Activated CD4-positive, alpha-beta T cell treated with anti-CD3 and anti-CD28 coated beads for 1 hour (primary cell): Measurements from ENCODE around the gene CHERP.

Experiments
- DNase-seq: peaks from one replicate; pipeline ENCODE4 v3.0.0-alpha.2; 2020

The CHERP gene

GRCh38 chr19:16541526-16542044 lies 652 bp downstream of the CHERP start:
- no peak for DNase-seq

GRCh38 chr19:16540948-16541347 lies 1.3 kb downstream of the CHERP start:
- no peak for DNase-seq

GRCh38 chr19:16537111-16537510 lies 5.1 kb downstream of the CHERP start:
- no peak for DNase-seq

GRCh38 chr19:16536130-16536529 lies 6.1 kb downstream of the CHERP start:
- no peak for DNase-seq

DNA sequence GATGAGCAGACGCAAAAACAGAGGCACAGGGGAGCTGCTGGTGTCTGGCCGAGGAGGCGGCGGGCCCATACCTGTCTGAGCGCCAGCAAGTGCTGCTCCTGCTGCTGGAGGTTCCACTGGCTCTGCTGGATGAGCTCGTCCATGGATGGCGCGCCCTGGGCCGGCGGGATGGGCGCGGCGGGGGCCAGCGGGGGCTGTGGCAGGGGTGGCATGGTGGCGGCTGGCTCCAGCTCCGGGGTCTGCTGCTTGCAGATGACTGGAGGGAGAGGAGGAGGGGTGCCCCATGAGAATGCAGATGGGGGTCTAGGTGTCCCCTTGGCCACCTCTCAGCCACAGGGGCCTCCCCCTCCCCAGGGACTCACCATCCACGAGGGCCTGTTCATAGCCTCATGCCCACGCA lies 6.9 kb downstream of the CHERP start:
- DNase-seq = no peak

DNA sequence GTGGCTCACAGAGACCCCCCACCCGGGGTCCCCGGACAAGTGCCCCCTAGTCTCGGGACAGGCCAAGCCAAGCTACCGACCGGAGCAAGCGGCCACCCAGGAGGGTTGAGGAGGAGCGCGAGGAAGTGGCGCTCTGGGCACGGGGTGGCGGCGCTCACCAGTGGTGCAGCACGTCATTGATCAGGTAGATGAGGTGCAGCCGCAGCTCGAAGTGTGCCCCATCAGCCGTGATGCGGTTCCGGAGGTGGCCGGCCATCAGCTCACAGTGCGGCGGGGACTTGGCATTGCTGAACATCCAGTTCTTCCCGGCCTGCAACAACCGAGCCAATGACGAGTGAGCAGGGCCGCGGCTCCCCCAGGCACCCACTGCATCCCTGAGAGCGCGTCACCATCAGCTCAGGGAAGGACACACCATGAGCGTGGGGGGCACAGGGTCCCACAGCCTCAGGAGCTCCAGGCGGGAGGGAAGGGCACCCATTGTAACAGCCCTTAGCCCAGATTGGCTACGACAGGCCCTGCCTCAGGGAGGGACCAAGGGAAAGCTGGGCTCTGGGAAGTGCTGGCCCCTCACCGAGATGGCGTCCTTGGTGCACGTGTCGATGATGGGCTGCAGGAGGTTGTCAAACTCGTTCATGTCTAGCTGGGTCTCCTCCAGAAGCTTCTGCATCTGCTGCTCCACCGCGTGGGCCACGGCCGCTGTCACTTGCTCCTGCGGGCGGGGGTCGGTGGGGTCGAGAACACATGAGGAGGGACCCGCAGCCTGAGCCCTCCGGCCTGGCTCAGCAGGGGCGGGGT lies 9.6 kb downstream of the CHERP start:
- DNase-seq = no peak

DNA sequence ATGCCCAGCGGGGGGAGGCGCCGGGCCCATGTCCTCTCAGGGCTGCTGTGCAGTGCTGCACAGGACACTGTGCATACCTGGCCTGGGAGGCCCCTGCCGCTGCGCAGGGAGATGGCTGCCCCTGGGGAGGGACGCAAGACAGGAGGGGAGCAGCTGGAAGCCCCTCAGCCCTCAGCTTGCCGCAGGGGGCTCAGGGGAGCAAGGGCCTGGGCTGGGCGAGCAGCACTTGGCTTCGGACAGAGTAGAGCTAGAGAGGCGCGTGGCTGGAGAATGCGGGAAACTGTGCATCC lies 10.9 kb downstream of the CHERP start:
- no peak for DNase-seq

DNA sequence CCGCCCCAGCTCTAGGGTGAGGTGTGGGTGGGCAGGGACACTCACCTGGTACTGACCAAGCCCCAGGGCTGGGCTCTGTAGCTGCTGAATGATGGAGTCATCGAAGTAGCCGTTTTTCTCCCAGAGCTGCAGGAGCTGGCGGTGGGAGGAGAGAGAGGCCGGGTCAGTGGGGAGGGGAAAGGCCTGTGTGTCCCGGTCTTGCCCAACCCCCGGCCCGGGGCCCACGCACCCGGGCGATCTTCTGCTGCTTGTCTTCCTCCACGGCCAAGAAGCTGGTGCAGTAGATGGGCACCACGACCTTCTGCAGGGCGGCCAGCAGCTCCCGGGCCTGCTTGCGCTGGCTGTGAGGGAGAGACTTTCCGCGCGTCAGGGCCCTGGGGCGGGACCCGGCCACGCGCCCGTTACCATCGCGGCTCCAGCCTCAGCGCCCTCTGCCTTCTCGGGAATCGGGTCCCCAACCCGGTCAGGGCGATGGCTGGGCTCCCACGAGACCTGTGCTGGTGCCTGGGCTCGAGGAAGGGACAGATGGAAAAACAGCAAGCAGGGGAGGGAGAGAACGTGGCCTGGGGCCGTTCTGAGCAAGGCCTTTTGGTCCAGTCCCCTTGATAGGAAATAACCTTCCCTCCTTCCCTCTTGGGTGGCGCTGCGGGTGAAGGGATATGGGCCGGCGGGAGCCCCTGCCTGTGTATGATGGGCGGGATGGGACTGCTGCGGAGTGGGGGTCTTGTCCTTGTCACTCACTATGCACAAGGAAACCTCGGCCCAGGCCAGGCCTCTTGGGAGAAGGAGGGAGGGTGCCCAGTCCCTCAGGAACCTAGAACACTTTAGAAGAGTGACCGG lies 11.5 kb downstream of the CHERP start:
- no peak for DNase-seq

DNA sequence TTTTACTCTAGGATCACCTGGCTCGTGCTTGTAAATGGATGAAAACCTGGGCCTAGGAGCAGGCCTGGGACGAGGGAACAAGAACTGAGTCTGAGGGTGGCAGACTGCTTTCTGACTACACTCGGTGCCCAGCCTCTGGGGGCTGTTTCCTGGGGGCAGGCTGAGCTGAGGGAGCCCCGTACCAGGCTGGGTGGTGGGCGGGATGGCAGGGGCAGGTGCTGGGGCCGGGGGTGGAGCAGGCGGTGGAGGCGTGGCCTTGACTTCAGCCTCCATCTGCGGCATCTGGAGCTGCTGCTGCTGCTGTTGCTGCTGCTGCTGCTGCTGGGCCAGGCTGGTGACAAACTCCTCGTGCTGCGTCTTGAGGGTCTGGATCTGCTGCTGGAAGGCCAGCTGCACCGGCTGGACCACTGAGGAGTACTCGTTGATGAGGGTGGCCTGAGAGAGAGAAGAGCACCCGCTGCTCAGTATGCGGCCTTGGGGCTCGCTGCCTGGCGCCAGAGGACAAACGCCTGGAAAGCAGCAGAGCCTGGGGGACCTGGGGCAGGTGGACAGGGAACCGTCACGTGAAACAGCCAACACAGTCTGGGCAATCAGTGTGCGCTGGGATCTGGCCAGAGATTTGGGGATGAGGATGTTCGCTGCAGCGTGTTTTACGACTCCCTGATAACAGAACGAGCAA lies 12.6 kb downstream of the CHERP start:
- DNase-seq = no peak

- DNase-seq = peak; percentile 20
These were observed 14.2 kb downstream of the CHERP start for GRCh38 chr19:16527971-16528521.

GRCh38 chr19:16527334-16527935 lies 14.8 kb downstream of the CHERP start:
- no peak for DNase-seq

GRCh38 chr19:16525751-16526481 lies 16.3 kb downstream of the CHERP start:
- DNase-seq = no peak

DNA sequence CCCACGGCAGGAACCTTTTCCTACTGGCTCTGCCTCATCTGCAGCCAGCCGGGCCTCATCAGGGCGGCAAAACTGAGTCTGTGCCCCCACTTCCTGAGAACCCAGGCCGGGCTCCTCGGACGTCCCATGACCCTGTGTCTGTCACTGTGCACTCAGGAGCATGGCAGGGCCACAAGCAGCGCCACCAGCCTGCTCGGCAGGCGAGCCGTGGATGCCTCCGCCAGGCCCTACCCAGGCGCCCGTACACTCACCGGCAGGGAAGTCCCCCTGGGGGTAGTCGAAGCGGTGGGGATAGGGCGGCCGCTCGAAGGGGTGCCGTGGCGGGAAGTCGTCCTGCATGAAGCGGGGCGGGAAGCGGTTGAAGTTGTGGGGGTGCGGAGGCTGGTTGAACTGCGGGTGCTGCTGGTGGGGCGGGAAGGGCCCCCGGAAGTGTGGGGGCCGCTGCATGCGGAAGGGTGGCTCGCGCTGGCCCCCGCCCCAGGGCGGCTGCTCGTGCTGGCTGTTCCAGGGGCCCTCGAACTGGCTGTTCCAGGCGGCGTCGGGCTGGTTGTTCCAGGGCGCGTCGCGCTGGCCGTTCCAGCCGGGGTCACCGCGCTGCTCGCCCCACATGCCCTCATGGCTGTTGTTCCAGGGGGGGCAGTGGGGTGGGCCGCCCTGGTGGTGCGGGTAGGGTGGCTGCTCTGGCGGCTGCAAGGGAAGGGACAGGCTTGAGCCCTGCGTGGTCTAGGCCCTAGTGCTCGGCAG lies 17.1 kb downstream of the CHERP start:
- no peak for DNase-seq

- no peak for DNase-seq
These were observed 19.5 kb downstream of the CHERP start for GRCh38 chr19:16522559-16523377.

- no peak for DNase-seq
These were observed 20.4 kb downstream of the CHERP start for GRCh38 chr19:16521715-16522289.

GRCh38 chr19:16520986-16521624 lies 21.1 kb downstream of the CHERP start:
- no peak for DNase-seq

DNA sequence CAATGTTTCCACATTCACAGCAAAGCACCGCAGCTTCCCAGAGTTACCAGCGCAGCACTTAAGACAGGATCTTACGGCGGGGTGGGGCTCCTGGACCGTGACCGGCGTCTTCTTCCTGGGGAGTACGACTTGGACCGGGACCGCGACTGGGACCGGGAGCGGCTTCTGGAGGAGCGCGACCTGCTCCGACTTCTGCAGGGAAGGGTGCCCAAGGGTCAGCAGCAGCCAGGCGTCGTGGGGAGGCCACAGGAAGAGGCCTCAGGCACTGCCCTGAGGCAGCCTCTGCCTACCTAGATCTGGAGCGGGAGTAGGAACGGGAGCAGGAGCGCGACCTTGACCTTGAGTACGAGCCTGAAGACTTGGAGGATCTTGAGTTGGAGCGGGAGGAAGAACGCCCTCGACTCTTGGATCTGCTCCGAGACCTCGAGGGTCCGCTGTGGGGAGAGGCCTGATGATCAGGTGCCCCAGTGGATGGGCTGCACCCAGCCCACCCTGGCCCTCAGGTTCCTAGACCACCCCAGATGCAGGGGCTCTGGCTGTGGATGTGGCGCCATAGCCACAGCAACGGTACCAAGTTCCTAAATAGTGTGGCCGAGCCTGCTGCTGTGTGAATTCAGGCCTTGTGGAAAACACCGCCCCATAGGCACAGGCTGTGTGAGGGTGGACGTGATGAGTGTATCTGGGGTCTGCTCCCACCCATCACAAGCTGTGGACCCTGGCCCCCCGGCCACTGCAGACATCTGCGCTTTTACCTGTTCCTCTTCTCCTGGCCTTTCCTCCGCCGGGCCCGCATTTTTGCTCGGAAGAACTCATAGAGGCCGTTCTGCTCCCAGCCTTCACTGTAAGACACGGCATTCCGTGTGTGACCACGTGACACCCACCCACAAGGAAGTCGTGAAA lies 21.9 kb downstream of the CHERP start:
- no peak for DNase-seq

GRCh38 chr19:16519230-16519687 lies 23.0 kb downstream of the CHERP start:
- no peak for DNase-seq
